ENCODE data around the gene ADAMTSL4. TPM values are rescaled to one million over a fixed set of nuclear protein-coding genes. Genes with fewer than 3 reads are reported as not detected.

The ADAMTSL4 gene
- total RNA-seq, result 28.2 TPM

DNA sequence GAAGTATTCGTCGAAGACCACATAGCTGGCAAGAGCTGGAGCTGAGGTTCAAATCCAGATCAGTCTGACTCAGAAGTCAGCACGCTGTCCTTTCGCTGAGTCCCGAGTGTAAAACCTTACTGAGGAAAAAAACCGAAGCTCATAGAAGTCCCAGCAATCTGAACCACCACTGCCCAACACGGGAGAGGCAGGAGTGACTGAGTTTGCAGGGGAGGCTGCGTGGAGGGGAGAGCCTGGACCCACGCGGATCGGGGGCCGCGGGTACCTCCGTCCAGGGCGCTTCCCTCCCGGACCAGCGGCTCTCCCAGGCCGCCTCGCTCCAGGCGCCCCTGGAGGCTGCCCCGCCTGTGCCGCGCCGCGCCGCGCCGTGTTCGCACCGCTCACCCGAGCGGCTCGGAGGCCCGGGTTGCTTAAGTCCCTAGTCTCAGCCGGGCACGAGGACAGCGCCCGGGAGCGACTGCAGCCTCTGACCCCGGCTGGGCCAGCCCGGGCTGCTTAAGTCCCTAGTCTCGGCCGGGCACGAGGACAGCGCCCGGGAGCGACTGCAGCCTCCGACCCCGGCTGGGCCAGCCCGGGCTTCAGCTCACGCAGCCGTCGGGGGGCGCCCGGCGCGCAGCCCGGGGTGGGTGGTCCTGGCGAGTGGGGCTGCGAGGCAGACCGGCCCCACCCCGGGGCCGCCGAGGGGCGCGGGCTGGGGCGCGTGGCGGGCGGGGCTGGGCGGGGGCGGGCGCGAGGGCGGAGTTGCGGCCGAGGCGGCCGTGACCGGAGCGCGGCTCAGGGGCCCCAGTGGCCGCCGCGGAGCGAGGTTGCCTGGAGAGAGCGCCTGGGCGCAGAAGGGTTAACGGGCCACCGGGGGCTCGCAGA is at the start of gene ADAMTSL4:
ADAMTSL4 (plus strand) TSS at position 777 of the 864 bp plus-strand sequence. CDS start 2,881 bp downstream, outside the sequence.

DNA sequence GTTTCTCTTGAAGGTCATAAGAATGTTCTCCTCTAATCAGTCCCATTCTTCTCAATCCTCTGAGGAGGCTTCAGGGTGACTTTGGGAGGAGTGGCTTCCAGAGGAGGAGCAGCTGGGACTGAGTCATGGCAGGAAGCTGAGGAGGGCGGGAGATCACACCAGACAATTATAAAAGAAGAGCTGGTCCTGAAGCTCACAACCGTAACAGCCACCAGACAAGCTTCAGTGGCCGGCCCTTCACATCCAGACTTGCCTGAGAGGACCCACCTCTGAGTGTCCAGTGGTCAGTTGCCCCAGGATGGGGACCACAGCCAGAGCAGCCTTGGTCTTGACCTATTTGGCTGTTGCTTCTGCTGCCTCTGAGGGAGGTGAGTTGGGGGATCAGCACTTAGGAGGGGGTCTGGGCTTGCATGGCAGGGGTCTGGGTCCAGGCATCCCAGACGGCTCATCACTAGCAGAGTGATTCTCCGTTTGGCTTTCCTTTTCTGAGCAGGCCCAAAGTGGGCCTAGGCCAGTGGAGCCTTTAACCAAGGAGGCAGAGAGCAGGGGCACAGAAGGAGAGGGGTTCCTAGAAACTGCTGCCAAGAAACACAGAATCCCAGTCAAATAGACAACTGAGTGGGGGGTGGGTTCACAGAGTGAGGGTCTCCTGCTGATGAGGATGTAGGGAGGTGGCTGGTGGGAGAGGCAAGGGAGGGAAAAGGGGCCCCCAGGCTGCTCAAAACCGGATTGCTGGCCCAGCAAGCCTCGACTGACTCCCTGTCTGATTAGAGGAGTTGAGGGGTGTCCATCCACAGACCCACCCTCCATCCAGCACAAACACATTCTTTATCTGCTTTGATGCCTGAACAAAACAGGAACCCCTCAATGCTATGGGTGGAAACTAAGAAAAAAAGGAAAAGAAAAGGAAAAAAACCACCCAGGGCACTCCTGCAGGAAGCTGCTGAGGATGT is 41.0 kb upstream of the ADAMTSL4 start, which contains the start of gene ECM1:
ECM1 (plus strand) TSS at position 198 of the 953 bp plus-strand sequence; CDS start at position 299, 101 bp downstream.

DNA sequence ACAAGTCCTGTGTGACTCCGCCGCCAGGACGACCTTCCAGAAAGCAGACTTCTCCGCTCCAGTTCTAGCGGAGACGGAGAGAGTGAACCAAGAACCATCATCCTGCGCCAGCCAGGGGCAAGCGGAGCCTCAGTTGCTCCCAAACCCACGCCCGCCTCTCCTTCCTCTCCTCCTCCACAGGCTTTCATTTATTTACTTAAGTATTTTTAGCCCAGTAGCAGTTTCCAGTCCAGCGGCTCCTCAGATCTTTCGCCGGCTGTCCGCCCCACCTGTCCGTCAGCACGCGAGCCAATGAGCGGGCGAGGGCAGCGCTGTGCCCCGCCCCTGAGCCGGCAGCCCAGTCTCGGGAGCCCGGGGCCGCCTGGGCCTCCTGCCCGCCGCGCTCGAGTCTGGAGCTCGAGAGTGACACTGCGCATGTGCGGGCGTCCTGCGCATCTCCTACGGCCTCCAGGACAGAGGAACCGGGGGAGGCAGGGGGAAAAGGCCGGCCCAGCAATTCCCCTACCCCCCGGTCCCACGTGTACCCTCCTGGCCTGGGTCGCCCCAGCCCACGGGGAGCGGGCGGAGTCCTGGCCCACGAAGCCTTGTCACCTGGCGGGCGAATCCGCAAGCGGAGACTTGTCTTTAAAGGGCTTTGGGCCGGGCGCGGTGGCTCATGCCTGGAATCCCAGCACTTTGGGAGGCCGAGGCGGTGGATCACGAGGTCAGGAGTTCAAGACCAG is 33.7 kb upstream of the ADAMTSL4 start, which contains the start of gene FALEC:
FALEC (plus strand) TSS at position 425 of the 722 bp plus-strand sequence.

DNA sequence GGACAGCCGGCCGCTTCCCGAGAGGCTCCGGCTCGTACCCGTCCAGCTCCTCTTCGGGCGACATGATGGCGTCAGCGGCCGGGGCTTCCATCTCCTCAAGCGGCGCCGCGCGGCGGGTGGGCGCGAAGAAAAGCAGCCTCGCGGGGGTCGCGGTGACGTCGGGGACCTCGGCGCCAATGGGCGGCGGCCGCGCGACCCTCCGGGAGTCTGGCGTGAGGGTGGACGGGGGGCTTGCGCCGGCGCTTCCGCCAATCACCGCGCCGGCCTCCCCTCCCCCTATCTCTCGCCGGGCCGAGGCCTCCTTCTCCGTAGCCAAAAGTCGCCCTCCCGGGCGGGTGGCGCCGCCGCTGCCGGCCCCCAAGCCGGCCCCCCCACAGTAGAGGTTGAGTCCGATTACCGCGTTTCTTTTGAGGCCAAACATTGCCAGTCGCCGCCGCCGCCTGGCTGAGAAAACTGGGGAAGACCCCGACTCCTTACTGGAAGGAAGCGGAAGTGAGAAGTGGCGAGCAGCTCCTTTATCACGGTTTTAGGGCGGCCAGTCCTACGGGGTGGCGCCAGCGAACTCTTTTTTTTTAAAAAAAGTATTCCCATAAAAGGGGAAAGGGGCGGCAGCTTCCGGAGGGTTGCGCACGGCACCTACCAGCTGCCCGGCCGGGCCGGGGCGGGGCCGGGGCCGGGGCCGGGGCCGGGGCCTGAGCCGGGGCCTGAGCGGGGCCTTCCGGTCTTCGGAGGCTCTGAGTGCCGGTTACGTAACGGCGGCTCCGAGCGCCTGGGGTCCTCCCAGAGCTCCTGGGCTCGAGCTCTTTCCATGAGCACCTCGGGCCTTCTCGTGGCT is 30.1 kb downstream of the ADAMTSL4 start, which contains the start of gene MCL1:
MCL1 (minus strand) TSS at position 501 of the 835 bp plus-strand sequence; CDS start at position 421, 80 bp downstream.

Small RNAs within 50 kb of the gene (small RNA-seq; reads per million reads assigned to genes)
- gene MIR4257 (ENCODE audit: low replicate concordance) (not detected), gene RF00015 (ENCODE audit: low replicate concordance) (not detected), gene RF00561 (ENCODE audit: low replicate concordance) (not detected), gene RN7SL473P (ENCODE audit: low replicate concordance) (not detected), gene RN7SL600P (ENCODE audit: low replicate concordance) (not detected)

Other genes with a start within 250 kb of the ADAMTSL4 start
- gene PRPF3, start 227.9 kb upstream of the ADAMTSL4 start, total RNA-seq, result 48.1 TPM
- gene RPRD2, start 185.3 kb upstream of the ADAMTSL4 start, total RNA-seq, result 21.1 TPM
- gene TARS2, start 62.0 kb upstream of the ADAMTSL4 start, total RNA-seq, result 25.6 TPM
- gene ECM1, start 41.3 kb upstream of the ADAMTSL4 start, total RNA-seq, result 5.4 TPM
- gene FALEC, start 33.7 kb upstream of the ADAMTSL4 start, total RNA-seq, result not detected
- 158 TPM for gene MCL1, start 30.2 kb downstream of the ADAMTSL4 start, total RNA-seq
- gene ENSA, start 80.2 kb downstream of the ADAMTSL4 start, total RNA-seq, result 82.9 TPM
- gene GOLPH3L, start 147.7 kb downstream of the ADAMTSL4 start, total RNA-seq, result 18.8 TPM
- gene HORMAD1, start 171.5 kb downstream of the ADAMTSL4 start, total RNA-seq, result not detected
- 46.1 TPM for gene CTSS, start 216.4 kb downstream of the ADAMTSL4 start, total RNA-seq

Measured in metanephros (tissue), 2 donors.